Fibroblast of peridontal ligament (primary cell): ENCODE results near the gene TFEB.

Source experiments
- DNase-seq: peaks from one replicate; pipeline ENCODE4 v3.0.0-alpha.2; 2010; ENCODE audit errors: extremely low read depth

The TFEB gene

GRCh38 chr6:41706876-41707564, 28.4 kb downstream of the TFEB start:
- DNase-seq = peak; percentile 65

- peak; percentile 55 for DNase-seq
Observed at GRCh38 chr6:41705996-41706835, 29.2 kb downstream of the TFEB start.

GRCh38 chr6:41705311-41705995, 30.0 kb downstream of the TFEB start:
- no peak for DNase-seq

GRCh38 chr6:41704656-41705310, 30.6 kb downstream of the TFEB start:
- DNase-seq = no peak

GRCh38 chr6:41704028-41704427, 31.4 kb downstream of the TFEB start:
- DNase-seq = no peak

GRCh38 chr6:41702771-41703494, 32.5 kb downstream of the TFEB start:
- DNase-seq = no peak

- no peak for DNase-seq
Observed at GRCh38 chr6:41702089-41702745, 33.2 kb downstream of the TFEB start.

GRCh38 chr6:41700463-41701347, 34.7 kb downstream of the TFEB start:
- DNase-seq = no peak

GRCh38 chr6:41699063-41699462, 36.3 kb downstream of the TFEB start:
- DNase-seq = no peak

- DNase-seq = peak; percentile 78
Observed at GRCh38 chr6:41697861-41698781, 37.3 kb downstream of the TFEB start.

GRCh38 chr6:41696788-41697187, 38.6 kb downstream of the TFEB start:
- DNase-seq = no peak

GRCh38 chr6:41695825-41696224, 39.6 kb downstream of the TFEB start:
- no peak for DNase-seq

GRCh38 chr6:41694815-41695526, 40.4 kb downstream of the TFEB start:
- DNase-seq = no peak

- DNase-seq = no peak
Observed at GRCh38 chr6:41693281-41694240, 41.8 kb downstream of the TFEB start.

- no peak for DNase-seq
Observed at GRCh38 chr6:41692730-41693129, 42.7 kb downstream of the TFEB start.

- DNase-seq = no peak
Observed at GRCh38 chr6:41692080-41692675, 43.2 kb downstream of the TFEB start.
